Hair follicle dermal papilla cell (primary cell): ENCODE measurements around the gene SPAG17. TPM values are rescaled to one million over a fixed set of nuclear protein-coding genes. Genes with fewer than 3 reads are reported as not detected.

Experiments used
- total RNA-seq: library from RNA; depleted of rRNA; stranded (reverse); fragments of >200 nt; gene quantifications from 2 replicates; pipeline ENCODE4 v1.2.3, GENCODE V29; 2012

The SPAG17 gene
- total RNA-seq = 1.1 and 1.7 TPM in 2 replicates

GRCh38 chr1:118185084-118185832 is at the start of gene SPAG17:
TSS of gene SPAG17 (minus strand) at chr1:118185228. CDS start at chr1:118185157, 71 bp downstream.

GRCh38 chr1:117929343-117930172 is 255.5 kb downstream of the SPAG17 start, which contains the start of the genes GDAP2 and WDR3:
TSS of gene GDAP2 (minus strand) at chr1:117929621. CDS start at chr1:117920357, 9,264 bp downstream.
TSS of gene WDR3 (plus strand) at chr1:117929739. CDS start at chr1:117933320, 3,581 bp downstream.

